IMR-90 (cell line): ENCODE data around the gene SLC18A3. TPM values are rescaled to one million over a fixed set of nuclear protein-coding genes. Genes with fewer than 3 reads are reported as not detected.

Experiments used
- ATAC-seq: fragments of 200-7000 bp; cut with Tn5 transposase; 2 replicates; pipeline ENCODE4 v1.9.1; 2020; ENCODE audit warnings: low read depth, mild to moderate bottlenecking, moderate library complexity
- BruUV-seq: library from RNA; stranded (reverse); fragments of 400-500 nt; replicated peaks from 2 replicates; lab custom pipeline; 2021; lab: Mats Ljungman, UMichigan
- CTCF ChIA-PET: fragments of 300-600 bp; formaldehyde crosslinking; extraction: SDS; loops from one replicate; lab custom pipeline; 2021; ENCODE audit warnings: antibody characterized with exemption; lab: Yijun Ruan, JAX
- POLR2A ChIA-PET: fragments of 300-600 bp; sonication (Branson Sonifier 250); formaldehyde crosslinking; loops from one replicate; lab custom pipeline; 2022; ENCODE audit warnings: antibody characterized with exemption; ENCODE audit not compliant: unreplicated experiment; lab: Charles Lee
- DNase-seq: peaks from one replicate; pipeline ENCODE4 v3.0.0; 2013
- H2AFZ ChIP-seq: replicated peaks from 2 replicates; pipeline ENCODE3; 2013; ENCODE audit warnings: low read length, mild to moderate bottlenecking; ENCODE audit not compliant: poor library complexity
- H2AK5ac ChIP-seq: 2 replicates; pipeline ENCODE4 v1.6.1; 2013; ENCODE audit warnings: low read depth, low read length, inconsistent platforms
- H2AK9ac ChIP-seq: replicated peaks from 2 replicates; pipeline ENCODE3; 2013; ENCODE audit warnings: mild to moderate bottlenecking, low read depth, low read length, moderate library complexity; ENCODE audit not compliant: poor library complexity
- H2BK120ac ChIP-seq: 2 replicates; pipeline ENCODE4 v1.6.1; 2013; ENCODE audit warnings: low read depth, low read length, inconsistent platforms
- H2BK15ac ChIP-seq: 3 replicates; pipeline ENCODE4 v1.6.1; 2013; ENCODE audit warnings: low read depth, low read length, inconsistent platforms
- H2BK20ac ChIP-seq: 2 replicates; pipeline ENCODE4 v1.6.1; 2013; ENCODE audit warnings: low read depth, mild to moderate bottlenecking, inconsistent platforms, low read length, moderate library complexity
- H2BK5ac ChIP-seq: 2 replicates; pipeline ENCODE4 v1.6.1; 2013; ENCODE audit warnings: mild to moderate bottlenecking, low read depth, low read length, inconsistent platforms; ENCODE audit not compliant: poor library complexity, severe bottlenecking
- H3K14ac ChIP-seq: replicated peaks from 2 replicates; pipeline ENCODE4 v1.6.1; 2013; ENCODE audit warnings: low read depth, low read length, inconsistent platforms
- H3K18ac ChIP-seq: 2 replicates; pipeline ENCODE4 v1.6.1; 2013; ENCODE audit warnings: low read depth, low read length, control low read depth
- H3K23ac ChIP-seq: 2 replicates; pipeline ENCODE4 v1.6.1; 2013; ENCODE audit warnings: low read depth, low read length, inconsistent platforms
- H3K27ac ChIP-seq: 2 replicates; pipeline ENCODE4 v1.5.1; 2013; ENCODE audit warnings: mild to moderate bottlenecking, control low read depth, low read length; ENCODE audit not compliant: insufficient read depth
- H3K27me3 ChIP-seq: 2 replicates; pipeline ENCODE4 v1.6.1; 2013; ENCODE audit warnings: low read length; ENCODE audit not compliant: control insufficient read depth, insufficient read depth
- H3K36me3 ChIP-seq: 2 replicates; pipeline ENCODE4 v1.6.1; 2013; ENCODE audit warnings: low read length, mixed read lengths; ENCODE audit not compliant: control insufficient read depth, insufficient read depth
- H3K4ac ChIP-seq: 2 replicates; pipeline ENCODE4 v1.6.1; 2013; ENCODE audit warnings: low read depth, low read length, inconsistent platforms
- H3K4me1 ChIP-seq: 2 replicates; pipeline ENCODE4 v1.6.1; 2013; ENCODE audit warnings: low read length, mixed read lengths; ENCODE audit not compliant: control insufficient read depth, insufficient read depth
- H3K4me2 ChIP-seq: 2 replicates; pipeline ENCODE4 v1.6.1; 2013; ENCODE audit warnings: low read depth, mild to moderate bottlenecking, control low read depth, low read length, moderate library complexity
- H3K4me3 ChIP-seq: 2 replicates; pipeline ENCODE4 v1.5.1; 2013; ENCODE audit warnings: low read depth, mild to moderate bottlenecking, control low read depth, low read length, moderate library complexity; ENCODE audit not compliant: insufficient read depth
- H3K56ac ChIP-seq: 2 replicates; pipeline ENCODE4 v1.6.1; 2013; ENCODE audit warnings: low read length, inconsistent platforms; ENCODE audit not compliant: insufficient read depth; ENCODE audit errors: extremely low read depth
- H3K79me1 ChIP-seq, 2 experiments: 2 replicates each; pipeline ENCODE4 v1.6.1; 2013; ENCODE audit warnings: low read length in 2 of 2, inconsistent platforms in 1 of 2, low read depth in 1 of 2
- H3K9ac ChIP-seq: 2 replicates; pipeline ENCODE4 v1.6.1; 2013; ENCODE audit warnings: low read depth, low read length, control low read depth
- H3K9me1 ChIP-seq: 2 replicates; pipeline ENCODE4 v1.6.1; 2013; ENCODE audit warnings: low read length, inconsistent platforms; ENCODE audit not compliant: insufficient read depth
- H3K9me3 ChIP-seq: 2 replicates; pipeline ENCODE4 v1.6.1; 2013; ENCODE audit warnings: low read length; ENCODE audit not compliant: control insufficient read depth, insufficient read depth
- H4K20me1 ChIP-seq: 2 replicates; pipeline ENCODE4 v1.6.1; 2013; ENCODE audit warnings: low read length, inconsistent platforms; ENCODE audit not compliant: insufficient read depth
- H4K5ac ChIP-seq: 2 replicates; pipeline ENCODE4 v1.6.1; 2013; ENCODE audit warnings: mild to moderate bottlenecking, low read depth, low read length, control low read depth
- H4K8ac ChIP-seq, 2 experiments: 2 replicates each; pipeline ENCODE4 v1.6.1; 2013; ENCODE audit warnings: low read depth in 2 of 2, low read length in 2 of 2, control low read depth in 1 of 2, inconsistent platforms in 1 of 2
- H4K91ac ChIP-seq: 2 replicates; pipeline ENCODE4 v1.6.1; 2013; ENCODE audit warnings: low read depth, low read length, inconsistent platforms; ENCODE audit not compliant: insufficient read depth
- BHLHE40 ChIP-seq: fragments of 150-350 bp; IDR thresholded peaks from 2 replicates; pipeline ENCODE4 v1.6.1; 2016; ENCODE audit warnings: mild to moderate bottlenecking, low read depth, low read length
- CEBPB ChIP-seq: IDR thresholded peaks from 2 replicates; pipeline ENCODE4 v1.6.1; 2012; ENCODE audit warnings: low read depth, low read length, improper control_type of control experiment
- CHD1 ChIP-seq: IDR thresholded peaks from 2 replicates; pipeline ENCODE4 v1.6.1; 2012; ENCODE audit warnings: low read depth, low read length, improper control_type of control experiment
- FOS ChIP-seq: fragments of 150-350 bp; IDR thresholded peaks from 2 replicates; pipeline ENCODE4 v1.6.1; 2016; ENCODE audit warnings: low read depth, low read length
- MAFK ChIP-seq: IDR thresholded peaks from 2 replicates; pipeline ENCODE4 v1.6.1; 2012; ENCODE audit warnings: low read depth, low read length, improper control_type of control experiment
- MAZ ChIP-seq: IDR thresholded peaks from 2 replicates; pipeline ENCODE4 v1.6.1; 2012; ENCODE audit warnings: low read depth, mild to moderate bottlenecking, low read length, improper control_type of control experiment, moderate library complexity, borderline replicate concordance
- MXI1 ChIP-seq: IDR thresholded peaks from 2 replicates; pipeline ENCODE4 v1.6.1; 2012; ENCODE audit warnings: low read depth, mild to moderate bottlenecking, low read length, moderate library complexity, borderline replicate concordance
- NFE2L2 ChIP-seq: fragments of 150-350 bp; IDR thresholded peaks from 2 replicates; pipeline ENCODE4 v1.6.1; 2016; ENCODE audit warnings: low read depth, mild to moderate bottlenecking, low read length
- POLR2A ChIP-seq: IDR thresholded peaks from 2 replicates; pipeline ENCODE4 v1.6.1; 2012; ENCODE audit warnings: mild to moderate bottlenecking, low read depth, low read length
- RAD21 ChIP-seq: IDR thresholded peaks from 2 replicates; pipeline ENCODE4 v1.6.1; 2012; ENCODE audit warnings: low read length, improper control_type of control experiment
- RCOR1 ChIP-seq: IDR thresholded peaks from 2 replicates; pipeline ENCODE4 v1.6.1; 2012; ENCODE audit warnings: mild to moderate bottlenecking, low read length, improper control_type of control experiment; ENCODE audit not compliant: insufficient replicate concordance
- RFX5 ChIP-seq: IDR thresholded peaks from 2 replicates; pipeline ENCODE4 v1.8.0; 2012; ENCODE audit warnings: low read depth, mild to moderate bottlenecking, low read length, moderate library complexity
- SMC3 ChIP-seq: fragments of 150-350 bp; IDR thresholded peaks from 2 replicates; pipeline ENCODE4 v1.6.1; 2016; ENCODE audit warnings: low read depth, mild to moderate bottlenecking, antibody characterized with exemption, low read length, moderate library complexity
- WGBS, 2 experiments: methylation state at CpG; one replicate each; pipeline versions ENCODE4 v1.1.5 to v1.1.7; 2013; ENCODE audit warnings: missing lambda C conversion rate in 2 of 2; ENCODE audit not compliant: insufficient read length in 1 of 2; ENCODE audit errors: extremely low coverage in 2 of 2; 5-methylcytosine and 5-hydroxymethylcytosine counted together
- dilution Hi-C: fragments of 300-500 bp; cut with HindIII; formaldehyde crosslinking; loops from one replicate; pipeline ENCODE4 v1.14.3; 2018; ENCODE audit warnings: low sequenced_read_pairs; ENCODE audit not compliant: unreplicated experiment
- in situ Hi-C: fragments of 300-500 bp; cut with MboI; formaldehyde crosslinking; loops from 3 replicates; pipeline ENCODE4 v1.14.3; 2019; ENCODE audit warnings: low sequenced_read_pairs, inconsistent platforms, mixed read lengths
- intact Hi-C: fragments of 100-400 bp; cut with micrococcal nuclease; formaldehyde crosslinking; loops from 2 replicates; pipeline ENCODE4 v1.10.0; 2022
- polyA plus RNA-seq, 3 experiments: library from polyadenylated mRNA; depleted of rRNA; stranded (reverse); fragments of >200 nt; gene quantifications; 2 replicates each; pipeline ENCODE4 v1.2.3, GENCODE V29; 2012; ENCODE audit warnings: low replicate concordance in 1 of 3
- total RNA-seq: library from RNA; depleted of rRNA; stranded (reverse); fragments of >200 nt; gene quantifications from 2 replicates; pipeline ENCODE4 v1.2.3, GENCODE V29; 2012
- TF ChIP-seq, protein P1 (sequence below): conservative IDR thresholded peaks from 2 replicates; pipeline ENCODE4 v1.5.1; 2012; ENCODE audit warnings: mild to moderate bottlenecking, low read depth, low read length, improper control_type of control experiment
- TF ChIP-seq, protein P2 (sequence below): fragments of 150-350 bp; IDR thresholded peaks from 2 replicates; pipeline ENCODE4 v1.6.1; 2017; ENCODE audit warnings: mild to moderate bottlenecking, antibody characterized with exemption, low read length, low read depth
- TF ChIP-seq, protein P3 (sequence below): fragments of 150-350 bp; IDR thresholded peaks from 2 replicates; pipeline ENCODE4 v1.6.1; 2016; ENCODE audit warnings: low read depth, mild to moderate bottlenecking, low read length, moderate library complexity, borderline replicate concordance

SLC18A3 gene
- total and polyA plus RNA-seq, 2 of the 4 experiments (the other 2 are of a cell fraction) = not detected

DNA sequence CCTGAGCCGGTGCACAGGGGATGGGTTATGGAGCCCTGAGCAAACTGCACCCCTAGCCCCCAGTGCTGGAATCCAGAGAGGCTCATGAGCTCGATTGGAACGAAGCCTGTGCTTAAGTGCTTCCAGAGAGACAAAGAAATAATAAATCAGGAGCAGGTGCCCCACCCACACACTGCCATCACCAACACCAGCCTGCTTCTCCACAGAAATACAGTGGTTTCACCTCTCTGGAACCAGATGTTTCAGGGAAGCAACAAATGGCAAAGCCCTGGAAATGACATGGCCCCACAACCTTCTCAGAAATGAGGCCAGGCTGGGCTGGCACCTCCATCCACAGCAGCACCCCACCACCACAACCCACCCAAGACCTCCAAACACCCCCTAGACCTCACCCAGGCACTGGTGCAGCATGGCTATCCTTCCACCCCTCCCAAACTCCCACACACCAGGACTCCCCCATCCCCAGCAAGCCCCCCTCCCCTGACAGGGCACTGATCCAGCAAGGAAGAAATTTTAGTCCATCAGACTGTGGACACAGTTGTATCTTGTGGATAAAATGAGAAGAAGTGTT, 4.1 kb upstream of the SLC18A3 start:
- no peak overlapping the region for H4K91ac ChIP-seq
- H2BK120ac ChIP-seq = no peak overlapping the region
- CTCF ChIA-PET = no interaction called here
- H3K4me2 ChIP-seq = no peak overlapping the region
- no TSS peak for BruUV-seq
- no peak overlapping the region for H3K4me3 ChIP-seq
- POLR2A ChIA-PET = interaction anchor here (0.5 kb wide), 1 partner anchor 12 kb away, joined by 3 read pairs; no protein-coding TSS in a partner anchor
- H3K9me1 ChIP-seq = no peaks in the 10 kb centered on the region
- WGBS, 2 experiments = 80% methylated on average over 1 of the region's 3 CpGs; no CpG with 5 or more reads in 1 of the 2 experiments
- TF ChIP-seq POLR2A (no peak), CHD1 (no peak), FOS (no peak), NFE2L2 (no peak), MXI1 (no peak), MAFK (no peak), MAZ (no peak), CEBPB (no peak), RAD21 (no peak), BHLHE40 (no peak), RCOR1 (no peak), SMC3 (no peak), RFX5 (no peak)
- TF ChIP-seq, protein P1, sequence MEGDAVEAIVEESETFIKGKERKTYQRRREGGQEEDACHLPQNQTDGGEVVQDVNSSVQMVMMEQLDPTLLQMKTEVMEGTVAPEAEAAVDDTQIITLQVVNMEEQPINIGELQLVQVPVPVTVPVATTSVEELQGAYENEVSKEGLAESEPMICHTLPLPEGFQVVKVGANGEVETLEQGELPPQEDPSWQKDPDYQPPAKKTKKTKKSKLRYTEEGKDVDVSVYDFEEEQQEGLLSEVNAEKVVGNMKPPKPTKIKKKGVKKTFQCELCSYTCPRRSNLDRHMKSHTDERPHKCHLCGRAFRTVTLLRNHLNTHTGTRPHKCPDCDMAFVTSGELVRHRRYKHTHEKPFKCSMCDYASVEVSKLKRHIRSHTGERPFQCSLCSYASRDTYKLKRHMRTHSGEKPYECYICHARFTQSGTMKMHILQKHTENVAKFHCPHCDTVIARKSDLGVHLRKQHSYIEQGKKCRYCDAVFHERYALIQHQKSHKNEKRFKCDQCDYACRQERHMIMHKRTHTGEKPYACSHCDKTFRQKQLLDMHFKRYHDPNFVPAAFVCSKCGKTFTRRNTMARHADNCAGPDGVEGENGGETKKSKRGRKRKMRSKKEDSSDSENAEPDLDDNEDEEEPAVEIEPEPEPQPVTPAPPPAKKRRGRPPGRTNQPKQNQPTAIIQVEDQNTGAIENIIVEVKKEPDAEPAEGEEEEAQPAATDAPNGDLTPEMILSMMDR = no peak
- TF ChIP-seq, protein P2, sequence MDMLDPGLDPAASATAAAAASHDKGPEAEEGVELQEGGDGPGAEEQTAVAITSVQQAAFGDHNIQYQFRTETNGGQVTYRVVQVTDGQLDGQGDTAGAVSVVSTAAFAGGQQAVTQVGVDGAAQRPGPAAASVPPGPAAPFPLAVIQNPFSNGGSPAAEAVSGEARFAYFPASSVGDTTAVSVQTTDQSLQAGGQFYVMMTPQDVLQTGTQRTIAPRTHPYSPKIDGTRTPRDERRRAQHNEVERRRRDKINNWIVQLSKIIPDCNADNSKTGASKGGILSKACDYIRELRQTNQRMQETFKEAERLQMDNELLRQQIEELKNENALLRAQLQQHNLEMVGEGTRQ = no peak
- TF ChIP-seq, protein P3, sequence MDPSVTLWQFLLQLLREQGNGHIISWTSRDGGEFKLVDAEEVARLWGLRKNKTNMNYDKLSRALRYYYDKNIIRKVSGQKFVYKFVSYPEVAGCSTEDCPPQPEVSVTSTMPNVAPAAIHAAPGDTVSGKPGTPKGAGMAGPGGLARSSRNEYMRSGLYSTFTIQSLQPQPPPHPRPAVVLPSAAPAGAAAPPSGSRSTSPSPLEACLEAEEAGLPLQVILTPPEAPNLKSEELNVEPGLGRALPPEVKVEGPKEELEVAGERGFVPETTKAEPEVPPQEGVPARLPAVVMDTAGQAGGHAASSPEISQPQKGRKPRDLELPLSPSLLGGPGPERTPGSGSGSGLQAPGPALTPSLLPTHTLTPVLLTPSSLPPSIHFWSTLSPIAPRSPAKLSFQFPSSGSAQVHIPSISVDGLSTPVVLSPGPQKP = no peak
- H3K36me3 ChIP-seq = no peaks in the 10 kb centered on the region
- no peak overlapping the region for H2BK20ac ChIP-seq
- H2AFZ ChIP-seq = no peak overlapping the region
- H3K14ac ChIP-seq = no peak overlapping the region
- no peaks in the 10 kb centered on the region for H3K79me1 ChIP-seq
- ATAC-seq (no peak), DNase-seq (no peak)
- intact Hi-C loops = loop anchor here (5.0 kb wide), 1 partner anchor 156 kb away; the partner anchor contains the start of gene OGDHL
- H2AK9ac ChIP-seq = no peak overlapping the region
- no peak overlapping the region for H2BK15ac ChIP-seq
- dilution Hi-C loops = no loop called here
- H3K4me1 ChIP-seq = no peaks in the 10 kb centered on the region
- in situ Hi-C loops = no loop called here
- no peak overlapping the region for H3K23ac ChIP-seq
- H4K8ac ChIP-seq = no peak overlapping the region
- H2AK5ac ChIP-seq = no peak overlapping the region
- peaks cover 44% of the 10 kb centered on the region for H3K27me3 ChIP-seq
- no peak overlapping the region for H2BK5ac ChIP-seq
- no peak overlapping the region for H3K4ac ChIP-seq
- no peak overlapping the region for H4K5ac ChIP-seq
- no peak overlapping the region for H3K18ac ChIP-seq
- H3K9ac ChIP-seq = no peak overlapping the region
- no peak overlapping the region for H3K27ac ChIP-seq
- no peaks in the 10 kb centered on the region; the same call in 1 of the 2 replicates for H3K9me3 ChIP-seq
- H4K20me1 ChIP-seq = no peaks in the 10 kb centered on the region
- no peak overlapping the region for H3K56ac ChIP-seq
